GM21529 (cell line): ENCODE measurements around the gene SLC66A3.
"Not testable (repeated sequence)": the region's sequence is repeated elsewhere in the genome, so short reads cannot be mapped to it uniquely, and the experiment has no call there.

Experiments used
- ATAC-seq: cut with Tn5 transposase; IDR thresholded peaks from one replicate; pipeline ENCODE4 v1.9.1; 2021; ENCODE audit not compliant: unreplicated experiment

SLC66A3 gene

GRCh38 chr2:11160731-11161455, 5.6 kb downstream of the SLC66A3 start:
- ATAC-seq, result peak; percentile 67

GRCh38 chr2:11161747-11162146, 6.5 kb downstream of the SLC66A3 start:
- no peak for ATAC-seq

- ATAC-seq, result no peak
Observed at GRCh38 chr2:11163439-11164317, 8.4 kb downstream of the SLC66A3 start.

- not testable (repeated sequence) for ATAC-seq
Observed at GRCh38 chr2:11165046-11165445, 9.8 kb downstream of the SLC66A3 start.

- ATAC-seq, result no peak
Observed at GRCh38 chr2:11166476-11166875, 11.2 kb downstream of the SLC66A3 start.

- ATAC-seq, result no peak
Observed at GRCh38 chr2:11168488-11168887, 13.2 kb downstream of the SLC66A3 start.

GRCh38 chr2:11169333-11169732, 14.1 kb downstream of the SLC66A3 start:
- ATAC-seq, result no peak

GRCh38 chr2:11174222-11174621, 19.0 kb downstream of the SLC66A3 start:
- ATAC-seq, result no peak

GRCh38 chr2:11175293-11175795, 20.1 kb downstream of the SLC66A3 start:
- ATAC-seq, result no peak

GRCh38 chr2:11177871-11178690, 22.8 kb downstream of the SLC66A3 start:
- no peak for ATAC-seq

GRCh38 chr2:11179196-11179595, 23.9 kb downstream of the SLC66A3 start:
- no peak for ATAC-seq

GRCh38 chr2:11179899-11180298, 24.6 kb downstream of the SLC66A3 start:
- no peak for ATAC-seq

GRCh38 chr2:11180653-11181052, 25.4 kb downstream of the SLC66A3 start:
- ATAC-seq, result no peak

GRCh38 chr2:11182951-11183350, 27.7 kb downstream of the SLC66A3 start:
- ATAC-seq, result no peak

- ATAC-seq, result no peak
Observed at GRCh38 chr2:11186145-11186544, 30.9 kb downstream of the SLC66A3 start.

GRCh38 chr2:11187083-11187619, 31.9 kb downstream of the SLC66A3 start:
- ATAC-seq, result no peak

GRCh38 chr2:11187731-11188130, 32.5 kb downstream of the SLC66A3 start:
- ATAC-seq, result no peak

- ATAC-seq, result no peak
Observed at GRCh38 chr2:11196246-11196645, 41.0 kb downstream of the SLC66A3 start.

GRCh38 chr2:11200651-11201050, 45.4 kb downstream of the SLC66A3 start:
- ATAC-seq, result no peak

GRCh38 chr2:11201969-11202368, 46.7 kb downstream of the SLC66A3 start:
- ATAC-seq, result no peak

- peak; percentile 78 for ATAC-seq
Observed at GRCh38 chr2:11203480-11203879, 48.2 kb downstream of the SLC66A3 start.
